Neural progenitor cell (in vitro differentiated cells): ENCODE data around the gene SLC24A4. TPM values are rescaled to one million over a fixed set of nuclear protein-coding genes. Genes with fewer than 3 reads are reported as not detected.

Source experiments
- DNase-seq: peaks from one replicate; pipeline ENCODE4 v3.0.0-alpha.2; 2016; ENCODE audit warnings: low spot score
- H2AFZ ChIP-seq: fragments of 200-600 bp; sonication (generic); replicated peaks from 2 replicates; pipeline ENCODE4 v1.6.1; 2016; ENCODE audit warnings: antibody characterized with exemption
- H3F3A ChIP-seq: fragments of 200-600 bp; sonication (generic); 2 replicates; pipeline ENCODE4 v1.6.1; 2016; ENCODE audit warnings: antibody characterized with exemption, low read depth
- H3K27ac ChIP-seq: fragments of 200-600 bp; sonication (generic); 2 replicates; pipeline ENCODE4 v1.5.1; 2016; ENCODE audit warnings: mild to moderate bottlenecking
- H3K27me3 ChIP-seq: fragments of 200-600 bp; sonication (generic); 2 replicates; pipeline ENCODE4 v1.6.1; 2016; ENCODE audit warnings: mild to moderate bottlenecking, moderate library complexity
- H3K36me3 ChIP-seq: fragments of 200-600 bp; sonication (generic); 2 replicates; pipeline ENCODE4 v1.5.1; 2016
- H3K4me1 ChIP-seq: fragments of 200-600 bp; sonication (generic); 2 replicates; pipeline ENCODE4 v1.6.1; 2016; ENCODE audit warnings: mixed run types
- H3K4me2 ChIP-seq: fragments of 200-600 bp; sonication (generic); 2 replicates; pipeline ENCODE4 v1.6.1; 2016
- H3K4me3 ChIP-seq: fragments of 200-600 bp; sonication (generic); 2 replicates; pipeline ENCODE4 v1.5.1; 2016
- H3K79me2 ChIP-seq: fragments of 200-600 bp; sonication (generic); 2 replicates; pipeline ENCODE4 v1.6.1; 2016; ENCODE audit warnings: low read depth
- H3K9ac ChIP-seq: fragments of 200-600 bp; sonication (generic); 2 replicates; pipeline ENCODE4 v1.6.1; 2016
- H3K9me3 ChIP-seq: fragments of 200-600 bp; sonication (generic); 2 replicates; pipeline ENCODE4 v1.5.1; 2016; ENCODE audit warnings: low read depth
- H4K20me1 ChIP-seq: fragments of 200-600 bp; sonication (generic); 2 replicates; pipeline ENCODE4 v1.6.1; 2016; ENCODE audit warnings: low read depth
- H3K27ac Mint-ChIP-seq: 3 replicates; pipeline ENCODE4 v1.8.0; 2021; ENCODE audit warnings: mixed read lengths
- H3K27me3 Mint-ChIP-seq: 2 replicates; pipeline ENCODE4 v1.8.0; 2022; ENCODE audit warnings: low read depth, mild to moderate bottlenecking, inconsistent platforms, moderate library complexity, mixed read lengths; ENCODE audit not compliant: insufficient read depth
- H3K36me3 Mint-ChIP-seq: 3 replicates; pipeline ENCODE4 v1.8.0; 2021; ENCODE audit warnings: mixed read lengths
- H3K4me1 Mint-ChIP-seq: 3 replicates; pipeline ENCODE4 v1.8.0; 2021; ENCODE audit warnings: mixed read lengths
- H3K4me3 Mint-ChIP-seq: 3 replicates; pipeline ENCODE4 v1.8.0; 2021; ENCODE audit warnings: mild to moderate bottlenecking, moderate library complexity, mixed read lengths
- H3K9me3 Mint-ChIP-seq: 3 replicates; pipeline ENCODE4 v1.8.0; 2020; ENCODE audit warnings: mixed read lengths
- CTCF ChIP-seq: fragments of 200-600 bp; sonication (generic); IDR thresholded peaks from 2 replicates; pipeline ENCODE4 v1.5.1; 2017; ENCODE audit warnings: antibody characterized with exemption, mild to moderate bottlenecking
- EZH2 ChIP-seq: fragments of 200-600 bp; sonication (generic); IDR thresholded peaks from 2 replicates; pipeline ENCODE4 v1.6.1; 2017; ENCODE audit warnings: antibody characterized with exemption, mild to moderate bottlenecking, moderate library complexity
- EZH2phosphoT487 ChIP-seq: fragments of 200-600 bp; sonication (generic); IDR thresholded peaks from 2 replicates; pipeline ENCODE4 v1.6.1; 2017; ENCODE audit warnings: antibody characterized with exemption
- total RNA-seq: library from RNA; depleted of rRNA; stranded (reverse); fragments of >200 nt; gene quantifications from 2 replicates; pipeline ENCODE4 v1.2.3, GENCODE V29; 2015; ENCODE audit warnings: low replicate concordance

SLC24A4 gene
- total RNA-seq, 1 donor from 2014 or later, result 0.73 TPM

- peaks cover 20% of the 10 kb centered on the region for H3K4me1 Mint-ChIP-seq
- no peak overlapping the region for H3K4me3 Mint-ChIP-seq
- H3F3A ChIP-seq, result no peaks in the 10 kb centered on the region
- no peaks in the 10 kb centered on the region for H3K9me3 ChIP-seq
- H3K4me1 ChIP-seq, result no peaks in the 10 kb centered on the region
- H3K27me3 Mint-ChIP-seq, result peaks cover 4% of the 10 kb centered on the region
- H3K79me2 ChIP-seq, result no peaks in the 10 kb centered on the region
- H3K9me3 Mint-ChIP-seq, result peaks cover 3% of the 10 kb centered on the region
- H3K27ac Mint-ChIP-seq, result no peak overlapping the region
- TF ChIP-seq EZH2phosphoT487 (no peak), EZH2 (no peak)
- H3K9ac ChIP-seq, result no peak overlapping the region
- H2AFZ ChIP-seq, result no peak overlapping the region
- H3K4me2 ChIP-seq, result no peak overlapping the region
- no peaks in the 10 kb centered on the region for H3K36me3 Mint-ChIP-seq
- no peaks in the 10 kb centered on the region for H3K36me3 ChIP-seq
- no peak overlapping the region for H3K4me3 ChIP-seq
- no peak overlapping the region for H3K27ac ChIP-seq
- H4K20me1 ChIP-seq, result no peaks in the 10 kb centered on the region
- H3K27me3 ChIP-seq, result no peaks in the 10 kb centered on the region
- DNase-seq, result no peak
Observed at GRCh38 chr14:92417759-92418158, 94.8 kb downstream of the SLC24A4 start.

- H3K27me3 Mint-ChIP-seq, result peaks cover 2% of the 10 kb centered on the region
- TF ChIP-seq CTCF, result no peak
- TF ChIP-seq EZH2, result no peak
- no peak for TF ChIP-seq EZH2phosphoT487
- H3K4me3 ChIP-seq, result no peak overlapping the region
- H3K27me3 ChIP-seq, result no peaks in the 10 kb centered on the region
- no peak overlapping the region for H2AFZ ChIP-seq
- no peak overlapping the region for H3K4me3 Mint-ChIP-seq
- DNase-seq, result no peak
- no peaks in the 10 kb centered on the region for H3K4me1 ChIP-seq
- no peaks in the 10 kb centered on the region for H4K20me1 ChIP-seq
- H3K27ac ChIP-seq, result no peak overlapping the region
- H3K9me3 ChIP-seq, result no peaks in the 10 kb centered on the region
- peaks cover 3% of the 10 kb centered on the region for H3K9me3 Mint-ChIP-seq
- H3F3A ChIP-seq, result no peaks in the 10 kb centered on the region
- no peaks in the 10 kb centered on the region for H3K4me1 Mint-ChIP-seq
- no peak overlapping the region for H3K27ac Mint-ChIP-seq
- no peak overlapping the region for H3K9ac ChIP-seq
- H3K36me3 Mint-ChIP-seq, result no peaks in the 10 kb centered on the region
- H3K36me3 ChIP-seq, result no peaks in the 10 kb centered on the region
- no peak overlapping the region for H3K4me2 ChIP-seq
- H3K79me2 ChIP-seq, result no peaks in the 10 kb centered on the region
Observed at GRCh38 chr14:92421751-92422150, 98.8 kb downstream of the SLC24A4 start.

- Histone ChIP-seq H3F3A (no peaks in the 10 kb centered on the region), H3K4me2 (no peak overlapping the region), H2AFZ (no peak overlapping the region), H3K27me3 (no peaks in the 10 kb centered on the region), H3K36me3 (no peaks in the 10 kb centered on the region), H4K20me1 (no peaks in the 10 kb centered on the region), H3K9me3 (no peaks in the 10 kb centered on the region), H3K4me3 (no peak overlapping the region), H3K27ac (no peak overlapping the region), H3K4me1 (no peaks in the 10 kb centered on the region), H3K79me2 (no peaks in the 10 kb centered on the region), H3K9ac (no peak overlapping the region)
- H3K36me3 Mint-ChIP-seq, result no peaks in the 10 kb centered on the region
- no peaks in the 10 kb centered on the region for H3K4me1 Mint-ChIP-seq
- DNase-seq, result no peak
- no peak overlapping the region for H3K4me3 Mint-ChIP-seq
- TF ChIP-seq EZH2phosphoT487 (no peak), CTCF (no peak), EZH2 (no peak)
- no peak overlapping the region for H3K27ac Mint-ChIP-seq
- H3K9me3 Mint-ChIP-seq, result peaks cover 2% of the 10 kb centered on the region
- H3K27me3 Mint-ChIP-seq, result peaks cover 5% of the 10 kb centered on the region
Observed at GRCh38 chr14:92425101-92425500, 102.1 kb downstream of the SLC24A4 start.

GRCh38 chr14:92426237-92426636 is 103.3 kb downstream of the SLC24A4 start:
- Histone ChIP-seq H3K4me3 (no peak overlapping the region), H3K36me3 (no peaks in the 10 kb centered on the region), H3K79me2 (no peaks in the 10 kb centered on the region), H3K27me3 (no peaks in the 10 kb centered on the region), H3K9me3 (no peaks in the 10 kb centered on the region), H3F3A (no peaks in the 10 kb centered on the region), H3K4me2 (no peak overlapping the region), H2AFZ (no peak overlapping the region), H3K4me1 (no peaks in the 10 kb centered on the region), H4K20me1 (no peaks in the 10 kb centered on the region), H3K27ac (no peak overlapping the region), H3K9ac (no peak overlapping the region)
- Mint-ChIP-seq H3K4me3 (no peak overlapping the region), H3K36me3 (no peaks in the 10 kb centered on the region), H3K4me1 (peaks cover 5% of the 10 kb centered on the region), H3K27ac (no peak overlapping the region), H3K9me3 (peaks cover 2% of the 10 kb centered on the region), H3K27me3 (peaks cover 6% of the 10 kb centered on the region)
- no peak for DNase-seq
- TF ChIP-seq EZH2phosphoT487 (no peak), CTCF (no peak), EZH2 (no peak)
